ENCODE results near the gene ARHGDIB. TPM values are rescaled to one million over a fixed set of nuclear protein-coding genes. Genes with fewer than 3 reads are reported as not detected.
A peak's percentile ranks its signal among the peaks of the same experiment; 100 is the strongest.

ARHGDIB gene
- total and polyA plus RNA-seq, 2 experiments from 2014 or later: 3.8 to 6.7 TPM

DNA sequence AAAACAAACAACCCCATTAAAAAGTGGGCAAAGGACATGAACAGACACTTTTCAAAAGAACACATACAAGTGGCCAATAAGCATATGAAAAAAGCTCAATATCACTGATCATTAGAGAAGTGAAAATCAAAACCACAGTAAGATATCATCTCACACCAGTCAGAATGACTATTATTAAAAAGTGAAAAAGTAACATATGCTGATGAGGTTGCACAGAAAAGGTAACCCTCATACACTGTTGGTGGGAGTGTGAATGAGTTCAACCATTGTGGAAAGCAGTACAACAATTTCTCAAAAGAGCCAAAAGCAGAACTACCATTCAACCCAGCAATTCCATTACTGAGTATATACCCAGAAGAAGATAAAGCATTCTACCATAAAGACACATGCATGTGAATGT, 29.7 kb upstream of the ARHGDIB start:
- TF ChIP-seq, protein P1, sequence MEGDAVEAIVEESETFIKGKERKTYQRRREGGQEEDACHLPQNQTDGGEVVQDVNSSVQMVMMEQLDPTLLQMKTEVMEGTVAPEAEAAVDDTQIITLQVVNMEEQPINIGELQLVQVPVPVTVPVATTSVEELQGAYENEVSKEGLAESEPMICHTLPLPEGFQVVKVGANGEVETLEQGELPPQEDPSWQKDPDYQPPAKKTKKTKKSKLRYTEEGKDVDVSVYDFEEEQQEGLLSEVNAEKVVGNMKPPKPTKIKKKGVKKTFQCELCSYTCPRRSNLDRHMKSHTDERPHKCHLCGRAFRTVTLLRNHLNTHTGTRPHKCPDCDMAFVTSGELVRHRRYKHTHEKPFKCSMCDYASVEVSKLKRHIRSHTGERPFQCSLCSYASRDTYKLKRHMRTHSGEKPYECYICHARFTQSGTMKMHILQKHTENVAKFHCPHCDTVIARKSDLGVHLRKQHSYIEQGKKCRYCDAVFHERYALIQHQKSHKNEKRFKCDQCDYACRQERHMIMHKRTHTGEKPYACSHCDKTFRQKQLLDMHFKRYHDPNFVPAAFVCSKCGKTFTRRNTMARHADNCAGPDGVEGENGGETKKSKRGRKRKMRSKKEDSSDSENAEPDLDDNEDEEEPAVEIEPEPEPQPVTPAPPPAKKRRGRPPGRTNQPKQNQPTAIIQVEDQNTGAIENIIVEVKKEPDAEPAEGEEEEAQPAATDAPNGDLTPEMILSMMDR (IDR thresholded peaks at IDR 0.05; ENCODE audit: low read depth, low read length): no peak
- Histone ChIP-seq H3K4me3 (no peak overlapping the region), H3K9me3 (ENCODE audit: low read depth) (no peaks in the 10 kb centered on the region), H3K36me3 (no peaks in the 10 kb centered on the region), H3K4me1 (ENCODE audit: low read depth) (no peaks in the 10 kb centered on the region), H3K27me3 (no peaks in the 10 kb centered on the region), H3K27ac (no peak overlapping the region)
- DNase-seq (ENCODE audit: low read depth in 1 of 2, low spot score in 1 of 2): no peak

DNA sequence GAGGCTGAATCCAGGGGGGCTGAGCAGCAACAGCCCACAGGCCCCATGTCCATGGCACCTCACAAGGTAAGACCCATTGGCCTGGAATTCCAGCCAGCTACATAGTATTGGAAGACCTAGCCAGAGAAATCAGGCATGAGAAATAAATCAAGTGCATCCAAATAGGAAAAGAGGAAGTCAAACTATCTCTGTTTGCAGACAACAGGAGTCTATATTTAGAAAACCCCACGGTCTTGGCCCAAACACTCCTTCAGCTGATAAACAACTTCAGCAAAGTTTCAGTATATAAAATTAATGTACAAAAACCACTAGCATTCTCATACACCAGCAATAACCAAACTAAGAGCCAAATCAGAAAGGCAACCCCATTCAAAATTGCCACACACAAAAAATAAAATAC, 28.4 kb upstream of the ARHGDIB start:
- TF ChIP-seq, protein P1 (IDR thresholded peaks at IDR 0.05; ENCODE audit: low read depth, low read length): no peak
- DNase-seq (ENCODE audit: low read depth in 1 of 2, low spot score in 1 of 2): no peak
- Histone ChIP-seq H3K27ac (no peak overlapping the region), H3K9me3 (ENCODE audit: low read depth) (no peaks in the 10 kb centered on the region), H3K27me3 (no peaks in the 10 kb centered on the region), H3K4me3 (no peak overlapping the region), H3K36me3 (no peaks in the 10 kb centered on the region), H3K4me1 (ENCODE audit: low read depth) (no peaks in the 10 kb centered on the region)

DNA sequence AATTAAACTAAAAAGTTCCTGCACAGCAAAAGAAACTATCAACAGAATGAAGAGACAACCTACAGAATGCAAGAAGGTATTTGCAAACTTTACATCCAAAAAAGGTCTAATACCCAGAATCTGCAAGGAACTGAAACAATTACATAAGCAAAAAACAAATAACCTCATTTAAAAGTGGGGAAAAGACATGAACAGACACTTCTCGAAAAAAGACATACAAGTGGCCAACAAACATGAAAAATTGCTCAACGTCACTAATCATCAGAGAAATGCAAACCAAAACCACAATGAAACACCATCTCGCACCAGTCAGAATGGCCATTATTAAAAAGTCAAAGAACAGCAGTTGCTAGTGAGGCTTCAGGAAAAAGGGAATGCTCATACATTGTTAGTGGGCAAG, 26.6 kb upstream of the ARHGDIB start:
- Histone ChIP-seq H3K27ac (no peak overlapping the region), H3K4me3 (no peak overlapping the region), H3K4me1 (ENCODE audit: low read depth) (no peaks in the 10 kb centered on the region), H3K27me3 (no peaks in the 10 kb centered on the region), H3K36me3 (no peaks in the 10 kb centered on the region), H3K9me3 (ENCODE audit: low read depth) (no peaks in the 10 kb centered on the region)
- peak in 1 of 2 donors; percentile 35 for DNase-seq (ENCODE audit: low read depth in 1 of 2, low spot score in 1 of 2)
- TF ChIP-seq, protein P1 (IDR thresholded peaks at IDR 0.05; ENCODE audit: low read depth, low read length): no peak

DNA sequence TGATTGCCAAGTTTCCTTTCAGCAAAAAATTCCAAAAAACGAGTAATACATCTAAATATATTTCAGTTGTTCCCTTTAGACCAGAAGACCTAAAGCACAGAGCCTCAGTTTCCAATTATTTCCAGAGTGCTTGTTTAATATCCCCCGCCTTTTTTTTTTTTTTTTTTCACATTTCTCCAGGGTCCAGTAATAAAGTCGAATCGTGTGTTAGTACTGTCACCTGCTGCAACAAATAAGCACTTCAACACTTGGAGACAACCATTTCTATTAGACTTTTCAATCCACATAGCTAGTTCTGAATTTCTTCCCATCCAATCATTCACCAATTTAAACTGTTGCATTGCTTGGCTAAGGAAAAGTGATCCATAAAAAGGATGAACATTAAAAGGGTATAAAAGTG, 25.0 kb upstream of the ARHGDIB start:
- Histone ChIP-seq H3K27me3 (no peaks in the 10 kb centered on the region), H3K4me1 (ENCODE audit: low read depth) (no peaks in the 10 kb centered on the region), H3K9me3 (ENCODE audit: low read depth) (no peaks in the 10 kb centered on the region), H3K27ac (no peak overlapping the region), H3K4me3 (no peak overlapping the region), H3K36me3 (no peaks in the 10 kb centered on the region)
- no peak for DNase-seq (ENCODE audit: low read depth in 1 of 2, low spot score in 1 of 2)
- TF ChIP-seq, protein P1 (IDR thresholded peaks at IDR 0.05; ENCODE audit: low read depth, low read length): no peak

DNA sequence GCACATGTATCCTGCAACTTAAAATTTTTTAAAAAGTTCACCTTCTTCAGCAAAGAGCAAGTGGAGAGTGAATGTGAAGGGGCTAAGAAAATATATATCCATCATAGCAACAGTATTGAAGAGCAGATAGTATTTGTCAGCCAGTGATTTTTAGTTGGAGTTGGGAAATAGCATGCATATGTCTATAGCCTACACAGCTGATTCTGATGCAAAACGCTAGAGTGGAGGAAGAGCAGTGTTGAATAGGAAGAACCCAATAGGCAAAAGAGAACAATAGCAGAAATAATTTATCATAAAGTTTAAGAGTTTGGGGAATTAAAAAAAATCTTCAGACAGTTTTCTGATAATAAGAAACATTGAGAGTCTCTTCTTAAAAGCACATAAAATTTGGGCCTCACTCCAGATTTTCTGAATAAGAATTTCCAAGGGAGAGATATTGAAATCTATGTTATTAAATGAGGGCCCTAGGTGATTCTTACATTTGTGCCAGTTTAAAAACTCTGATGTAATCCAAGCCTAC, 23.4 kb upstream of the ARHGDIB start:
- no peaks in the 10 kb centered on the region for H3K27me3 ChIP-seq
- no peaks in the 10 kb centered on the region for H3K4me1 ChIP-seq (ENCODE audit: low read depth)
- no peak overlapping the region for H3K27ac ChIP-seq
- DNase-seq (ENCODE audit: low read depth in 1 of 2, low spot score in 1 of 2): no peak
- no peak overlapping the region for H3K4me3 ChIP-seq
- TF ChIP-seq, protein P1 (IDR thresholded peaks at IDR 0.05; ENCODE audit: low read depth, low read length): no peak
- no peaks in the 10 kb centered on the region for H3K36me3 ChIP-seq
- H3K9me3 ChIP-seq (ENCODE audit: low read depth): no peaks in the 10 kb centered on the region

DNA sequence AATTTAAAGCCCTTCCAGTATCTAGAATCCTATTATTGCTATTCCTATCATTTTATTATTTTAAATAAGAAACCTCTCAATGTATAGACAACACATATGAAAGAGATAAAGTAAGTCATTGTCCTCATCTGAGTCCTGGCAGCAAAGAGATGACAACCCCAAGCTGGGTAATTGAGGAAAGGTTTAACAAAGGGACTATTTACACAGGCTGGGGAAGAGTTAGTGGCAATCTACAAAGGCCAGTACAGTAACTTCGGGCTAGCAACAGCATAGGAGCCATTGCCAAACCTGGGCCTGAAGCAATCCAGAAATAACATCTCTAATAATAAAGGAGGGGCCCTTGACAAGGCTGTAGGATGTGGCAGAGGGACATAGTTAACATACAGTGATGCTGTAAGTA, 22.6 kb upstream of the ARHGDIB start:
- Histone ChIP-seq H3K36me3 (no peaks in the 10 kb centered on the region), H3K4me1 (ENCODE audit: low read depth) (no peaks in the 10 kb centered on the region), H3K9me3 (ENCODE audit: low read depth) (no peaks in the 10 kb centered on the region), H3K4me3 (no peak overlapping the region), H3K27ac (no peak overlapping the region), H3K27me3 (no peaks in the 10 kb centered on the region)
- TF ChIP-seq, protein P1 (IDR thresholded peaks at IDR 0.05; ENCODE audit: low read depth, low read length): no peak
- DNase-seq (ENCODE audit: low read depth in 1 of 2, low spot score in 1 of 2): no peak
